ENCODE measurements around the gene WDR18.

WDR18 gene

DNA sequence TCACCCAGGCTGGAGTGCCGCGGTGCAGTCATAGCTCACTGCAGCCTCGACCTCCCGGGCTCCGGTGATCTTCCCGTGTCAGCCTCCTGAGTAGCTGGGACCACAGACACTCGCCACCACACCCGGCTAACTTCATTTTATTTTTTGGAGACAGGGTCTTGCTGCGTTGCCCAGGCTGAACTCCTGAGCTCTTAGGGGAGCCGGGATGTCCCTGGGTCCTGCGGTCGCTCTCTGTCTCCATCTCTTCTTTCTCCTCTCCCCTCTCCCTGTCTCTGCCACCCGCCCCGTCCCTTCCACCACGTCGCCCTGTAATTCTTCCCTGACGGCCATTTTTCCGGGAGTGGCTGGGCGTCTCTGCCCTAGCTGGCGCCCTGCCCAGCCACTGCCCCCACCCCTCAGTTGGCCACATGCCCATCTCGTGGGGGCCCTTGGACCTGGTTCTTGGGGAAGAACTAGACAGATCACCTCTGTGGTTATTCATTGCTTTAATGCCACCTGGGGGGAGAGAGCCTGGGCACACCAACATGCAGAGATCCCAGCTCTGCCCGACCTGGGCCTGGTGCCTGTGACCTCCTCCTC lies 39.4 kb upstream of the WDR18 start:
- DNase-seq (ENCODE audit: low read depth in 2 of 2), result no peak
- no peak overlapping the region for H3K4me3 ChIP-seq (replicated peaks in 1 of 2; ENCODE audit: low read depth in 2 of 2, low read length in 2 of 2)
- no peak for TF ChIP-seq CTCF (IDR thresholded peaks at IDR 0.05; ENCODE audit: low read depth, low read length)

- no peak for TF ChIP-seq CTCF (IDR thresholded peaks at IDR 0.05; ENCODE audit: low read depth, low read length)
- no peak for DNase-seq (ENCODE audit: low read depth in 2 of 2)
- H3K4me3 ChIP-seq (replicated peaks in 1 of 2; ENCODE audit: low read depth in 2 of 2, low read length in 2 of 2), result no peak overlapping the region
Observed at GRCh38 chr19:945401-946252, 38.5 kb upstream of the WDR18 start.

DNA sequence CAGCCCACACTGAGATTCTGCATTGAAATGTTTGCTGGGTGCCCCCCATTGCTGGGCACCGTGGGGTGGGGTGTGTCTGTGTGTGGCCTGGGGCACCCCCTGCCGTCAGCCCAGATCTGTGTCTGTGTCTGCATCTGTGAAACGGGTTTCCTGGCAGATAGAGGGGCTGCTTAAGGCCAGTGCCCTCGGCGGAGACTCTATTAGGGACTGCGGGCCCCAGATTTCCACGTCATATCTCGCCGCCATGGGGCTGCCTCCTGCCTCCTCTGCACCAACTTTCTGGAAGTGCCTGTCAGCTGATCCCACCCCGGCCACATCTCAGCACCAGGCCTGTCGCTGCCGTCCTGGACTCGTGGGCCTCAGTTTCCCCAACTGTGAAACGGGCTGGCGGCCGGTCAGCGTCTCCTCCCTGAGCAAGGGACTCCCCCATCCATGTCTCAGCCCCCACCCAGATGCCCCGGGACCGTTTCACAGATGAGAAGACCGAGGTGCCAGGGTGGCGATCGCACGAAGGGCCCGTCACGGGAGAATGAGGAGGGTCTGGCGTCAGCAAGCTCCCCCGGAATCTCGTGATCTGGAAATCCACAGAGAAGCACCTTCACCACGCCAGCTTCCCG lies 36.9 kb upstream of the WDR18 start:
- TF ChIP-seq CTCF (IDR thresholded peaks at IDR 0.05; ENCODE audit: low read depth, low read length), result no peak
- no peak overlapping the region for H3K4me3 ChIP-seq (replicated peaks in 1 of 2; ENCODE audit: low read depth in 2 of 2, low read length in 2 of 2)
- no peak for DNase-seq (ENCODE audit: low read depth in 2 of 2)

DNA sequence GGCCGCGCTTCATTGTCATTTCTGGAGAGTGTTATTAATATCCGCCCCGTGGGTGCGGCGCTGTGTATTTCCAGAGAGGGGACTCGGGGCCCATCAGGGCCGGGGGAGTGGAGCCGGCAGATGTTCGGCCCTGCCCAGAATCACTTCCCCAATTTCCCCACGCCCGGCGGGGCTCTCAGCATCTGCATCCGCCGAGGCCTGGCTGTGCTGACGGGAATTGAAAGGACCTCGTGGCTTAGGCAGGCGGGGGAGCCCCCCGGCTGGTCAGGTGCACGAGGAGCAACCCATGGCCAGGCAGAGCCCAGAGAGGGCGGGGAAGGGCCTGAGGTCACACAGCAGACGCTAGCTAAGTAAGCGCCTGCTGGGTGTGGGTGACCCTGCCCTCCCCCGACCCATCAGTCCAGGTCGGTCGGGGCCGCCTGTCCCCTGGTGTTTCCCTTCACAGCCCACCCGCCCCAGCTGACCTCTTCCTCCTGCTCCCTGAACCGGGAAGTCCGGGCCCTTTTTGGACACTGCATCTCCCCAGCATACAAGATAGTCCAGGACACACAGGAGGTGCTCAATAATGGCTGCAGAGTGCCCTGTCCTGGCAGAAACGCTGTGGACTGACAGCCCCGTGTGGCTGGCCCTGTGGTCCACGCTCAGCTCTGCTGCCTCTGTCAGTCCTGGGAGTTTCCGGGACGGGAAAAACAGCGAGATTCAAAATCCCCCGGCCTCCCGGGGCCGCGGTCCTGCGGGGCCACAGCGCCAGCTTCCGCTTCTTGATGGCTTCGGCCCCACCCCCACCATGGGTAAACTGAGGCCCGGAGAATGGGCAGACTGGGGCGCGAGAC lies 36.2 kb upstream of the WDR18 start:
- no peak for DNase-seq (ENCODE audit: low read depth in 2 of 2)
- TF ChIP-seq CTCF (IDR thresholded peaks at IDR 0.05; ENCODE audit: low read depth, low read length), result no peak
- H3K4me3 ChIP-seq (replicated peaks in 1 of 2; ENCODE audit: low read depth in 2 of 2, low read length in 2 of 2), result no peak overlapping the region

- TF ChIP-seq CTCF (IDR thresholded peaks at IDR 0.05; ENCODE audit: low read depth, low read length), result no peak
- DNase-seq (ENCODE audit: low read depth in 2 of 2), result no peak
- H3K4me3 ChIP-seq (replicated peaks in 1 of 2; ENCODE audit: low read depth in 2 of 2, low read length in 2 of 2), result no peak overlapping the region
Observed at GRCh38 chr19:948842-949496, 35.2 kb upstream of the WDR18 start.

All from cardiac fibroblast (primary cell).